DOHH2 (cell line): ENCODE data around the gene ATAD3C.
"Not testable (repeated sequence)": the region's sequence is repeated elsewhere in the genome, so short reads cannot be mapped to it uniquely, and the experiment has no call there.

Experiments used
- H3F3A ChIP-seq: fragments of 200-600 bp; sonication (generic), shearing (Covaris generic); 2 replicates; pipeline ENCODE4 v1.6.0; 2016; ENCODE audit warnings: antibody characterized with exemption, mild to moderate bottlenecking; ENCODE audit not compliant: control insufficient read depth, insufficient read depth
- H3K27ac ChIP-seq: fragments of 200-600 bp; sonication (generic); 2 replicates; pipeline ENCODE4 v1.5.1; 2014; ENCODE audit warnings: low read depth, mild to moderate bottlenecking, low read length, moderate library complexity
- H3K27me3 ChIP-seq: fragments of 200-600 bp; sonication (generic); 2 replicates; pipeline ENCODE4 v1.6.1; 2014; ENCODE audit warnings: mild to moderate bottlenecking, low read length, mixed read lengths; ENCODE audit not compliant: control insufficient read depth
- H3K36me3 ChIP-seq: fragments of 200-600 bp; sonication (generic); 2 replicates; pipeline ENCODE4 v1.6.1; 2014; ENCODE audit warnings: mild to moderate bottlenecking, low read length, moderate library complexity, mixed read lengths; ENCODE audit not compliant: control insufficient read depth
- H3K4me1 ChIP-seq: fragments of 200-600 bp; sonication (generic); 2 replicates; pipeline ENCODE4 v1.6.1; 2014; ENCODE audit warnings: mild to moderate bottlenecking, low read length, mixed read lengths; ENCODE audit not compliant: control insufficient read depth
- H3K4me2 ChIP-seq: fragments of 200-600 bp; sonication (generic); 2 replicates; pipeline ENCODE4 v1.6.0; 2014; ENCODE audit warnings: mild to moderate bottlenecking, low read length, moderate library complexity
- H3K4me3 ChIP-seq: fragments of 200-600 bp; sonication (generic); 2 replicates; pipeline ENCODE4 v1.5.1; 2014; ENCODE audit warnings: mild to moderate bottlenecking, low read length, mixed read lengths
- H3K79me2 ChIP-seq: fragments of 200-600 bp; sonication (generic); 2 replicates; pipeline ENCODE4 v1.6.1; 2014; ENCODE audit warnings: mild to moderate bottlenecking, low read length, mixed read lengths; ENCODE audit not compliant: control insufficient read depth
- H3K9me2 ChIP-seq: fragments of 200-600 bp; sonication (generic); replicated peaks from 2 replicates; pipeline ENCODE4 v1.6.1; 2014; ENCODE audit warnings: mild to moderate bottlenecking, low read length, mixed read lengths; ENCODE audit not compliant: control insufficient read depth
- H3K9me3 ChIP-seq: fragments of 200-600 bp; sonication (generic); 2 replicates; pipeline ENCODE4 v1.6.1; 2014; ENCODE audit warnings: antibody characterized with exemption, low read length, mixed read lengths; ENCODE audit not compliant: control insufficient read depth, insufficient read depth
- H4K20me1 ChIP-seq: fragments of 200-600 bp; sonication (generic); 2 replicates; pipeline ENCODE4 v1.6.0; 2014; ENCODE audit warnings: low read depth, mild to moderate bottlenecking, antibody characterized with exemption, low read length, moderate library complexity; ENCODE audit not compliant: control insufficient read depth, insufficient read depth
- EZH2phosphoT487 ChIP-seq: fragments of 200-600 bp; sonication (generic); IDR thresholded peaks from 2 replicates; pipeline ENCODE4 v1.6.1; 2017; ENCODE audit warnings: borderline replicate concordance, mild to moderate bottlenecking, antibody characterized with exemption, low read length, moderate library complexity, mixed read lengths
- TF ChIP-seq, protein P1 (sequence below): fragments of 200-600 bp; sonication (generic); IDR thresholded peaks from one replicate; pipeline ENCODE4 v1.5.1; 2014; ENCODE audit warnings: antibody characterized with exemption, mild to moderate bottlenecking, low read depth, low read length; ENCODE audit not compliant: poor library complexity, severe bottlenecking

The ATAD3C gene

DNA sequence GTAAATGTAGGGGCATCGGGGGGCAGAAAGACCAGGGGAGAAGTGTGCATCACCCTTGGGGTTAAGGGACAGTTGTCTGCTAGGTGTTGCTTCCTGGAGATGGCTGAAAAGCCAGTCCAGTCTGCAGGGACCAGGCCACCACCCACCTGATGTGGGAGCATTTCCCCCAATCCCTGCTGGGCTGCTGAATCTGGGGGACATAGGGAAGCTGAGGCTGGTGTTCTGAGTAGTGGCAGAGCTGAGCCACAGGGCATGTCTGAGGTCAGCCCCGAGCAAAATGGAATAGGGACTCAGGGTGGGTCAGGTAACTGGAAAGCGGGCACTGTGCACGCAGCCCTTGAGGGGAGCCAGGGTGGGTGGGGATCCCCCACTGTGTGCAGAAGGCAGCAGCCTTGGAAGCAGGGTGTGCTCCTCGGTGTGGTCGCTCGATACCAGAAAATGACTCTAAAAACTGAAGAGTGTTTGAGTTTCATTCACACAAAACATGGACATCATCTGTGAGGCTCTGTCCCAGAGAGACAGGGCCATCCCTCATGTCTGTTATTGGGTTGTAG, 48.0 kb upstream of the ATAD3C start:
- H3K27me3 ChIP-seq = no peaks in the 10 kb centered on the region
- TF ChIP-seq EZH2phosphoT487 = no peak
- TF ChIP-seq, protein P1, sequence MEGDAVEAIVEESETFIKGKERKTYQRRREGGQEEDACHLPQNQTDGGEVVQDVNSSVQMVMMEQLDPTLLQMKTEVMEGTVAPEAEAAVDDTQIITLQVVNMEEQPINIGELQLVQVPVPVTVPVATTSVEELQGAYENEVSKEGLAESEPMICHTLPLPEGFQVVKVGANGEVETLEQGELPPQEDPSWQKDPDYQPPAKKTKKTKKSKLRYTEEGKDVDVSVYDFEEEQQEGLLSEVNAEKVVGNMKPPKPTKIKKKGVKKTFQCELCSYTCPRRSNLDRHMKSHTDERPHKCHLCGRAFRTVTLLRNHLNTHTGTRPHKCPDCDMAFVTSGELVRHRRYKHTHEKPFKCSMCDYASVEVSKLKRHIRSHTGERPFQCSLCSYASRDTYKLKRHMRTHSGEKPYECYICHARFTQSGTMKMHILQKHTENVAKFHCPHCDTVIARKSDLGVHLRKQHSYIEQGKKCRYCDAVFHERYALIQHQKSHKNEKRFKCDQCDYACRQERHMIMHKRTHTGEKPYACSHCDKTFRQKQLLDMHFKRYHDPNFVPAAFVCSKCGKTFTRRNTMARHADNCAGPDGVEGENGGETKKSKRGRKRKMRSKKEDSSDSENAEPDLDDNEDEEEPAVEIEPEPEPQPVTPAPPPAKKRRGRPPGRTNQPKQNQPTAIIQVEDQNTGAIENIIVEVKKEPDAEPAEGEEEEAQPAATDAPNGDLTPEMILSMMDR = no peak
- peaks cover 21% of the 10 kb centered on the region for H3F3A ChIP-seq
- no peaks in the 10 kb centered on the region for H3K9me2 ChIP-seq
- H3K36me3 ChIP-seq = peaks cover 89% of the 10 kb centered on the region
- H3K27ac ChIP-seq = no peak overlapping the region
- peak overlapping the region; percentile 100; the same call in 1 of the 2 replicates for H3K4me3 ChIP-seq
- H3K9me3 ChIP-seq = no peaks in the 10 kb centered on the region
- H4K20me1 ChIP-seq = peaks cover 12% of the 10 kb centered on the region
- H3K4me1 ChIP-seq = peaks cover 46% of the 10 kb centered on the region
- peak overlapping the region; percentile 100 for H3K4me2 ChIP-seq
- peaks cover 91% of the 10 kb centered on the region for H3K79me2 ChIP-seq

DNA sequence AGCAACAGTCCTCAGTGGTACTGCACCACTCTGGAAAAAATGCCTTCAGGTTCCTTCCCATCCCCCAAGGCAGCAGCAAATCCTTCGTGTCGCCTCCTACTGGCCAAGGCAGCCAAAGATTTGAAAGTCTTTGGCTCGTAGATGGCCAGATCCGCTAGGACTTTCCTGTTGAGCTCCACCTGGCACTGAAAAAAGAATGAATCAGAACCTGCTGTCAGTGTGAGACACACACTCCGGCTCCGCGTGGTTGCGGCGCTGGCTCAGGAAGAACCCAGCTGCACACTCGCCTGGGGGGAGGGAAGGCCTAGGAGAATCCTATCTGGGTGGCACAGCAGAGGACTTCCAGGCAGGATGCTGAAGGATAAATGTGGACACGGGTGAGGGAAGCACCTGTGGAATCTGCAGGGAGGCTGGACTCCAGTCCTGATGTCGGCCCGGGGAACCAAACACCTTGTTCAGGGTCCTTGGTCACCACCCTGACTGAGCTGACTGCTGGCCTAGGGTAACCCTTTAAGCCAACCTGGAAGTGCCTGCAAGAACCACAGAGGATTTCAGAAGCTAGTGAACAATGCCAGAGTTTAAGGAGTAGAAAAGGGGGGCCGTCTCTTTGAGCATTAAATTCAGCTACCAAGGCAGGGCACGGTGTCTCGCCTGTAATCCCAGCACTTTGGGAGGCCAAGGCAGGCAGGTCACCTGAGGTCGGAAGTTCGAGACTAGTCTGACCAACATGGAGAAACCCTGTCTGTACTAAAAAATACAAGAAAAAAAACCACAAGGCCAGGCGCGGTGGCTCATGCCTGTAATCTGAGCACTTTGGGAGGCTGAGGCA, 47.2 kb upstream of the ATAD3C start:
- Histone ChIP-seq H3K4me1 (peaks cover 42% of the 10 kb centered on the region), H3K36me3 (peaks cover 88% of the 10 kb centered on the region), H3K9me2 (no peaks in the 10 kb centered on the region), H3K79me2 (peaks cover 92% of the 10 kb centered on the region), H4K20me1 (peaks cover 12% of the 10 kb centered on the region), H3K4me2 (peak overlapping the region; percentile 100), H3K4me3 (peak overlapping the region; percentile 100; the same call in 1 of the 2 replicates), H3K27me3 (no peaks in the 10 kb centered on the region), H3K9me3 (no peaks in the 10 kb centered on the region), H3K27ac (no peak overlapping the region), H3F3A (peaks cover 21% of the 10 kb centered on the region)
- no peak for TF ChIP-seq EZH2phosphoT487
- TF ChIP-seq, protein P1 = peak; percentile 72

DNA sequence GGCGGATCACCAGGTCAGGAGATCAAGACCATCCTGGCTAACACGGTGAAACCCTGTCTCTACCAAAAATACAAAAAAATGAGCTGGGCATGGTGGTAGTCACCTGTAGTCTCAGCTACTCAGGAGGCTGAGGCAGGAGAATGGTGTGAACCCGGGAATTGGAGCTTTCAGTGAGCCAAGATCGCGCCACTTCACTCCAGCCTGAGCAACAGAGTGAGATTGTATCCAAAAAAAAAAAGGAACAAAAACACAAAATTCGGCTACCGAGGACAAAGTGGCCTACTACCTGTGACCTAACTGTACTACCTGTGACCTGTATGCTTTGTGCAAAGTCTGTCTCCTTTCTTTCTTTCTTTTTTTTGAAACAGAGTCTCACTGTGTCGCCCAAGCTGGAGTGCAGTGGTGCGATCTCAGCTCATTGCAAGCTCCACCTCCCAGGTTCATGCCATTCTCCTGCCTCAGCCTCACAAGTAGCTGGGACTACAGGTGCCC, 46.5 kb upstream of the ATAD3C start:
- not testable (repeated sequence) for H3K9me3 ChIP-seq, H3K27me3 ChIP-seq, H3K4me2 ChIP-seq, H3K27ac ChIP-seq, H3K4me3 ChIP-seq, H3K9me2 ChIP-seq
- peaks cover 21% of the 10 kb centered on the region for H3F3A ChIP-seq
- H3K79me2 ChIP-seq = peaks cover 92% of the 10 kb centered on the region
- H3K36me3 ChIP-seq = peaks cover 88% of the 10 kb centered on the region
- H3K4me1 ChIP-seq = peaks cover 35% of the 10 kb centered on the region
- peaks cover 12% of the 10 kb centered on the region for H4K20me1 ChIP-seq

DNA sequence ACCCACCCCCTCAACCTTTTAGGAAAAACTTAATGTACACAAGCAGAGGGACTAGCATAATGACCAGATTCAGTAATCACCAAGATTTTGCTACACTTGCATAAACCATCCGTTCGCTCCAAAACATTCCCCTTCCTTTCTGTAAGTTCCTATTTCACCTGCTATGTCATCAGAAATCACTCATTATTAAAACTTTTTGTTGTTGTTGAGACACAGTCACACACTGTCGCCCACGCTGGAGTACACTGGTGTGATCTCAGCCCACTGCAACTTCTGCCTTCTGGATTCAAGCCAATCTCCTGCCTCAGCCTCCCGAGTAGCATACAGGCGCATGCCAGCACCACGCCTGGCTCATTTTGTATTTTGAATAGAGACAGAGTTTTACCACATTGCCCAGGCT, 45.8 kb upstream of the ATAD3C start:
- no peak overlapping the region for H3K4me2 ChIP-seq

More for the DNA sequence above, 45.8 kb upstream of the ATAD3C start:
- H3K27ac ChIP-seq = no peak overlapping the region
- H4K20me1 ChIP-seq = peaks cover 16% of the 10 kb centered on the region
- no peaks in the 10 kb centered on the region for H3K9me3 ChIP-seq
- H3F3A ChIP-seq = peaks cover 24% of the 10 kb centered on the region
- H3K4me3 ChIP-seq = no peak overlapping the region
- H3K4me1 ChIP-seq = peaks cover 37% of the 10 kb centered on the region
- no peaks in the 10 kb centered on the region for H3K9me2 ChIP-seq
- peaks cover 87% of the 10 kb centered on the region for H3K36me3 ChIP-seq
- H3K79me2 ChIP-seq = peaks cover 92% of the 10 kb centered on the region
- no peaks in the 10 kb centered on the region for H3K27me3 ChIP-seq
- no peak for TF ChIP-seq EZH2phosphoT487
- TF ChIP-seq, protein P1 = no peak
